Caki2 (cell line): ENCODE results near the gene CERS5. TPM values are rescaled to one million over a fixed set of nuclear protein-coding genes. Genes with fewer than 3 reads are reported as not detected.
A peak's percentile ranks its signal among the peaks of the same experiment; 100 is the strongest.

ENCODE experiments used
- DNase-seq: peaks from one replicate; pipeline ENCODE4 v3.0.0-alpha.2; 2015; ENCODE audit warnings: low read depth
- in situ Hi-C: cut with HindIII; loops from 2 replicates; pipeline ENCODE4 v1.10.0; 2016; ENCODE audit warnings: low sequenced_read_pairs, low pct_unique_long_range_greater_than_20kb, mixed read lengths
- total RNA-seq: library from RNA; depleted of rRNA; stranded (reverse); fragments of >200 nt; shearing (Covaris generic); gene quantifications from 2 replicates; pipeline ENCODE4 v1.2.3, GENCODE V29; 2014; ENCODE audit warnings: low replicate concordance; rRNA removed

The CERS5 gene
- 47.1 and 78.6 TPM in 2 replicates for total RNA-seq

GRCh38 chr12:50167049-50167828 is at the start of gene CERS5:
Gene CERS5 (minus strand): TSS chr12:50167369. CDS start chr12:50167297, 72 bp downstream.
- in situ Hi-C loops = no loop called here

GRCh38 chr12:50215033-50215432 is 47.9 kb upstream of the CERS5 start:
- no peak for DNase-seq
- in situ Hi-C loops = no loop called here

More at GRCh38 chr12:50167049-50167828, at the start of gene CERS5:
- peak; percentile 100 for DNase-seq

- no peak for DNase-seq
- in situ Hi-C loops = no loop called here
These were observed 46.8 kb upstream of the CERS5 start for GRCh38 chr12:50214018-50214417.

- in situ Hi-C loops = no loop called here
These were observed 46.3 kb upstream of the CERS5 start for GRCh38 chr12:50213439-50213838.

GRCh38 chr12:50212071-50212467 is 44.9 kb upstream of the CERS5 start:
- in situ Hi-C loops = no loop called here
- DNase-seq = no peak

More at GRCh38 chr12:50213439-50213838, 46.3 kb upstream of the CERS5 start:
- DNase-seq = no peak

- no peak for DNase-seq
- in situ Hi-C loops = no loop called here
These were observed 44.4 kb upstream of the CERS5 start for GRCh38 chr12:50211392-50212070.

GRCh38 chr12:50207424-50207823 is 40.3 kb upstream of the CERS5 start:
- in situ Hi-C loops = no loop called here

GRCh38 chr12:50205648-50206047 is 38.5 kb upstream of the CERS5 start:
- in situ Hi-C loops = no loop called here

More at GRCh38 chr12:50207424-50207823, 40.3 kb upstream of the CERS5 start:
- no peak for DNase-seq

GRCh38 chr12:50203691-50204090 is 36.5 kb upstream of the CERS5 start:
- in situ Hi-C loops = no loop called here

More at GRCh38 chr12:50205648-50206047, 38.5 kb upstream of the CERS5 start:
- DNase-seq = no peak

GRCh38 chr12:50201987-50202521 is 34.9 kb upstream of the CERS5 start:
- in situ Hi-C loops = no loop called here
- peak; percentile 75 for DNase-seq

More at GRCh38 chr12:50203691-50204090, 36.5 kb upstream of the CERS5 start:
- DNase-seq = no peak

- DNase-seq = no peak
- in situ Hi-C loops = no loop called here
These were observed 33.5 kb upstream of the CERS5 start for GRCh38 chr12:50200552-50201273.

- in situ Hi-C loops = no loop called here
- DNase-seq = no peak
These were observed 31.7 kb upstream of the CERS5 start for GRCh38 chr12:50198829-50199228.

- DNase-seq = no peak
- in situ Hi-C loops = no loop called here
These were observed 30.1 kb upstream of the CERS5 start for GRCh38 chr12:50197297-50197727.

GRCh38 chr12:50196537-50196936 is 29.4 kb upstream of the CERS5 start:
- in situ Hi-C loops = no loop called here

GRCh38 chr12:50195832-50196231 is 28.7 kb upstream of the CERS5 start:
- in situ Hi-C loops = no loop called here
- DNase-seq = no peak

More at GRCh38 chr12:50196537-50196936, 29.4 kb upstream of the CERS5 start:
- DNase-seq = no peak

- in situ Hi-C loops = no loop called here
- no peak for DNase-seq
These were observed 25.7 kb upstream of the CERS5 start for GRCh38 chr12:50192908-50193307.

GRCh38 chr12:50192236-50192635 is 25.1 kb upstream of the CERS5 start:
- DNase-seq = no peak
- in situ Hi-C loops = no loop called here

- in situ Hi-C loops = no loop called here
- DNase-seq = no peak
These were observed 23.7 kb upstream of the CERS5 start for GRCh38 chr12:50190859-50191258.
